Measurements from ENCODE around the gene PTTG1IP. TPM values are rescaled to one million over a fixed set of nuclear protein-coding genes. Genes with fewer than 3 reads are reported as not detected.

PTTG1IP gene
- total RNA-seq, 1 donor = 413 TPM

DNA sequence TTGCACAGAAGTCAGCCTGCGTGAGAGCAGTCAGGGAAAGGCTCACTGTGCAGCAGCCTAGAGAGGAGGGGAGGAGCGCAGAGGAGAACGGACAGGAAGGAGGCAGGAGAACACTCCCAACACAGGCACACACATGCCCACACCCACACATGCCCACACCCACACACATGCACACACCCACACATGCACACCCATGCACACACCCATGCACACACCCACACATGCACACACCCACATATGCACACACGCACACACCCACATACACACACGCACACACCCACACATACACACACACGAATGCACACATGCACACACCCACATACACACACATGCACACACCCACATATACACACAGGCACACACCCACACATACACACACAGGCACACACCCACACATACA lies 62.7 kb downstream of the PTTG1IP start:
- Histone ChIP-seq H3K4me2 (ENCODE audit: insufficient read depth, low read length) (no peak overlapping the region), H4K20me1 (ENCODE audit: insufficient read depth, low read length) (peaks cover 63% of the 10 kb centered on the region), H3K9me3 (ENCODE audit: low read depth, low read length) (no peaks in the 10 kb centered on the region), H2AFZ (ENCODE audit: low read length) (no peak overlapping the region), H3K79me2 (ENCODE audit: insufficient read depth, low read length) (peaks cover 90% of the 10 kb centered on the region), H3K4me1 (ENCODE audit: insufficient read depth, low read length) (peaks cover 13% of the 10 kb centered on the region), H3K36me3 (ENCODE audit: insufficient read depth, low read length) (peaks cover 59% of the 10 kb centered on the region), H3K27me3 (ENCODE audit: insufficient read depth, low read length) (no peaks in the 10 kb centered on the region), H3K27ac (ENCODE audit: low read depth, low read length) (no peak overlapping the region), H3K4me3 (ENCODE audit: insufficient read depth, low read length) (no peak overlapping the region)
- TF ChIP-seq, protein P1, sequence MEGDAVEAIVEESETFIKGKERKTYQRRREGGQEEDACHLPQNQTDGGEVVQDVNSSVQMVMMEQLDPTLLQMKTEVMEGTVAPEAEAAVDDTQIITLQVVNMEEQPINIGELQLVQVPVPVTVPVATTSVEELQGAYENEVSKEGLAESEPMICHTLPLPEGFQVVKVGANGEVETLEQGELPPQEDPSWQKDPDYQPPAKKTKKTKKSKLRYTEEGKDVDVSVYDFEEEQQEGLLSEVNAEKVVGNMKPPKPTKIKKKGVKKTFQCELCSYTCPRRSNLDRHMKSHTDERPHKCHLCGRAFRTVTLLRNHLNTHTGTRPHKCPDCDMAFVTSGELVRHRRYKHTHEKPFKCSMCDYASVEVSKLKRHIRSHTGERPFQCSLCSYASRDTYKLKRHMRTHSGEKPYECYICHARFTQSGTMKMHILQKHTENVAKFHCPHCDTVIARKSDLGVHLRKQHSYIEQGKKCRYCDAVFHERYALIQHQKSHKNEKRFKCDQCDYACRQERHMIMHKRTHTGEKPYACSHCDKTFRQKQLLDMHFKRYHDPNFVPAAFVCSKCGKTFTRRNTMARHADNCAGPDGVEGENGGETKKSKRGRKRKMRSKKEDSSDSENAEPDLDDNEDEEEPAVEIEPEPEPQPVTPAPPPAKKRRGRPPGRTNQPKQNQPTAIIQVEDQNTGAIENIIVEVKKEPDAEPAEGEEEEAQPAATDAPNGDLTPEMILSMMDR (IDR thresholded peaks at IDR 0.05; ENCODE audit: extremely low read depth, low read depth, low read length) = no peak
- DNase-seq (ENCODE audit: insufficient read length, low spot score, missing footprints) = no peak

GRCh38 chr21:44805859-44806258 lies 67.6 kb downstream of the PTTG1IP start:
- no peak overlapping the region for H3K4me2 ChIP-seq (ENCODE audit: insufficient read depth, low read length)
- H3K9me3 ChIP-seq (ENCODE audit: low read depth, low read length) = no peaks in the 10 kb centered on the region
- no peak overlapping the region for H2AFZ ChIP-seq (ENCODE audit: low read length)
- H4K20me1 ChIP-seq (ENCODE audit: insufficient read depth, low read length) = peaks cover 29% of the 10 kb centered on the region
- H3K4me1 ChIP-seq (ENCODE audit: insufficient read depth, low read length) = peaks cover 7% of the 10 kb centered on the region
- H3K4me3 ChIP-seq (ENCODE audit: insufficient read depth, low read length) = no peak overlapping the region
- peaks cover 66% of the 10 kb centered on the region for H3K79me2 ChIP-seq (ENCODE audit: insufficient read depth, low read length)
- TF ChIP-seq, protein P1 (IDR thresholded peaks at IDR 0.05; ENCODE audit: extremely low read depth, low read depth, low read length) = no peak
- H3K27ac ChIP-seq (ENCODE audit: low read depth, low read length) = no peak overlapping the region
- peaks cover 66% of the 10 kb centered on the region for H3K36me3 ChIP-seq (ENCODE audit: insufficient read depth, low read length)
- no peak for DNase-seq (ENCODE audit: insufficient read length, low spot score, missing footprints)
- H3K27me3 ChIP-seq (ENCODE audit: insufficient read depth, low read length) = no peaks in the 10 kb centered on the region

- Histone ChIP-seq H3K27me3 (ENCODE audit: insufficient read depth, low read length) (no peaks in the 10 kb centered on the region), H3K4me3 (ENCODE audit: insufficient read depth, low read length) (no peak overlapping the region), H3K27ac (ENCODE audit: low read depth, low read length) (no peak overlapping the region), H3K9me3 (ENCODE audit: low read depth, low read length) (no peaks in the 10 kb centered on the region), H3K4me1 (ENCODE audit: insufficient read depth, low read length) (peaks cover 14% of the 10 kb centered on the region), H2AFZ (ENCODE audit: low read length) (no peak overlapping the region), H4K20me1 (ENCODE audit: insufficient read depth, low read length) (peaks cover 29% of the 10 kb centered on the region), H3K36me3 (ENCODE audit: insufficient read depth, low read length) (peaks cover 59% of the 10 kb centered on the region), H3K4me2 (ENCODE audit: insufficient read depth, low read length) (no peak overlapping the region), H3K79me2 (ENCODE audit: insufficient read depth, low read length) (peaks cover 66% of the 10 kb centered on the region)
- TF ChIP-seq, protein P1 (IDR thresholded peaks at IDR 0.05; ENCODE audit: extremely low read depth, low read depth, low read length) = no peak
- no peak for DNase-seq (ENCODE audit: insufficient read length, low spot score, missing footprints)
Observed at GRCh38 chr21:44805226-44805625, 68.3 kb downstream of the PTTG1IP start.

DNA sequence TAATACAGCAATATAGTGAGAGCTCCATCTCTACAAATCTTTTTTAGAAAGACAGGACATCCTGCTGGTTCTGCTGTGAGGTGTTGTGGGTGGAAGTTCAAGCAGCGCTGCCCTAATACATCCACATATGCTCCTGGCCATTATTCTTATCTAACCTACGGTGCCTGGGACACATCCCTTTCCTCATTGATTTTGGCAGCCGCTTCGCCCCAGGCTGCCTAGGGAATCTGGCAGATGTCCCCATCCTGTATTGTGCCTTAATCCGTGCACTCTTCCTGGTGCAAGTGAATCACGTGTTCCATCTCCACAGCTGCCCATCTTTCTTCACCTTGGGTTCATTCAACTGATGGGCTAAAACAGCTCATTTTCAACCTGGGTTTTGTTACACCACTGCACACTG lies 68.7 kb downstream of the PTTG1IP start:
- H3K4me3 ChIP-seq (ENCODE audit: insufficient read depth, low read length) = no peak overlapping the region
- TF ChIP-seq, protein P1 (IDR thresholded peaks at IDR 0.05; ENCODE audit: extremely low read depth, low read depth, low read length) = no peak
- H3K4me1 ChIP-seq (ENCODE audit: insufficient read depth, low read length) = peaks cover 18% of the 10 kb centered on the region
- H2AFZ ChIP-seq (ENCODE audit: low read length) = no peak overlapping the region
- no peak overlapping the region for H3K4me2 ChIP-seq (ENCODE audit: insufficient read depth, low read length)
- no peak overlapping the region for H3K27ac ChIP-seq (ENCODE audit: low read depth, low read length)
- H3K27me3 ChIP-seq (ENCODE audit: insufficient read depth, low read length) = no peaks in the 10 kb centered on the region
- H4K20me1 ChIP-seq (ENCODE audit: insufficient read depth, low read length) = peaks cover 32% of the 10 kb centered on the region
- no peak for DNase-seq (ENCODE audit: insufficient read length, low spot score, missing footprints)
- H3K79me2 ChIP-seq (ENCODE audit: insufficient read depth, low read length) = peaks cover 66% of the 10 kb centered on the region
- peaks cover 55% of the 10 kb centered on the region for H3K36me3 ChIP-seq (ENCODE audit: insufficient read depth, low read length)
- H3K9me3 ChIP-seq (ENCODE audit: low read depth, low read length) = no peaks in the 10 kb centered on the region
